GM18909 (cell line): Measurements from ENCODE around the gene TNPO3.
"Not testable (repeated sequence)": the region's sequence is repeated elsewhere in the genome, so short reads cannot be mapped to it uniquely, and the experiment has no call there.

ENCODE experiments used
- ATAC-seq: cut with Tn5 transposase; IDR thresholded peaks from one replicate; pipeline ENCODE4 v1.9.1; 2021; ENCODE audit warnings: mild to moderate bottlenecking; ENCODE audit not compliant: unreplicated experiment, poor library complexity

The TNPO3 gene

GRCh38 chr7:128968624-128969023 is 86.3 kb downstream of the TNPO3 start:
- ATAC-seq, result no peak

DNA sequence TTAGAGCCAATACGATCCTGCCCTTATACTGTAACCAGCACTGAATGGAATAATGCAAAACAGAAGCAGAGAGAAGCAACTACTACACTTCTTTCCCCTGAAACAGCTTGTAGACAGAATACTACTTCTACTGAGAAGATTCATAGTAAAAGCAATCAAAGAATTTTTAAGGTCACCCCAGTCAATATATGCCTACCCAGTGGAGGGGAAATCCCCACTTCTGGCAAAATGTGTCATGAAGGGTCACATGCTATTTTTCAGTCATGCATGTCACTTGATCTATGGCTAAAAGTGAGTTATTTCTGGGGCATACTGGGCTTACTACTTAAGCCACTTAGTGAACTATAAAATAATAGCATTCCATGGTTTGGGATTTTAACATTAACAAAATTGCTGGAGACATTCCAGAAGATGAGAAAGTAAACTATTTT is 91.6 kb downstream of the TNPO3 start:
- ATAC-seq, result peak; percentile 76

- peak; percentile 25 for ATAC-seq
Observed at GRCh38 chr7:128962899-128963298, 92.0 kb downstream of the TNPO3 start.

DNA sequence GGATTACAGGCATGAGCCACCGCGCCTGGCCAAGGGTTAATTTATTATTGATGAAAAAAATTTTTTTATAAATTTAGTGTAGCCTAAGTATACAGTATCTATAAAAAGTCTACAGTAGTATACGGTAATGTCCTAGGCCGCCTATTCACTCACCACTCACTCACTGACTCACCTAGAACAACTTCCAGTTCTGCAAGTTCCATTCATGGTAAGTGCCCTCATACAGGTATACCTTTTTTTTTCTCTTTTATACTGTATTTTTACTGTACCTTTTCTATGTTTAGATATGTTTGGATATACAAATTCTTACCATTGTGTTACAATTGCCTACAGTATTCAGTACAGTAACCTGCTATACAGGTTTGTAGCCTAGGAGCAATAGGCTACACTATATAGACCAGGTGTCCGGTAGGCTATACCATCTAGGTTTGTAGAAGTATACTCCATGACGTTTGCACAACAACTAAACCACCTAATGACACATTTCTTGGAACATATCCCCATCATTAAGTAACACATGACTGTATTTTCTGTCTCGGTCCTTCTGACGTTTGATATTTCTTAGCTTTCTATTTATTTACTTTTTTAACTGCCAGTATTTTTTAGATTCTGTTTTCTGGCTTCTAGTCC is 93.8 kb downstream of the TNPO3 start:
- ATAC-seq, result no peak

DNA sequence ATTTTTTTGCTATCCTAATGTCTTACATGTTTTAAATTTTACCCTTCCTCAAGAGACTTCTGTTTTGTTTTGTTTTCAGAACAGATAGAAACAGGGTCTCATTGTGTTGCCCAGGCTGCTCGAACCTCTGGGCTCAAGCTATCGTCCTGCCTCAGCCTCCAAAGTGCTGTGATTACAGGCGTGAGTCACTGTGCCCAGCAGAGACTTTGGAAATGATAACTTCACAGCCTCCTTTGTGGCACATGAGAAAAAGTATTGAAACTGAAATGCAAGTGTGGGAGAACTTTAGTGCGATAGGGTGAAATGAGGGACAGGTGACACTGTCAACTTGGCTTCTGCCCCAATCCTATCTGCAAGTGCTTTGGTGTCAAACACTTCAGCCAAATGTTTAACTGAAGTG is 95.6 kb downstream of the TNPO3 start:
- no peak for ATAC-seq

DNA sequence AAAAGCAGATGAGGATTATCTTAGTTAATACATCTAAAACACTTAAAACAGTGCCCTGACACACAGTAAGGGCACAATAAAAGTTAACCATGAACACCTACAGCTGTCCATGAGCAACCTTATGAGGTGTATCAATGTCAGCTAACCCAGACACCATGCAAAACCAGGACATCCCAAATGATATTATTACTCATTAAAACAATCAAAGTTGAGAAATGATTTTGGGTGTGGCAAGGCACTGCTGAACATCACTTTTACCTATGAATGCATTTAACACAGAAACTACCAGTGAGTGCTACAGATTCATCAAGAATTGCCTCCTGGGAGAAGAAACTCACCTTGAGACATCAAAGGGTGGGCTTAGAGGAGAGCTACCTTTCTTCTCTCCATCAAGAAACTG is 98.9 kb downstream of the TNPO3 start:
- ATAC-seq, result no peak

DNA sequence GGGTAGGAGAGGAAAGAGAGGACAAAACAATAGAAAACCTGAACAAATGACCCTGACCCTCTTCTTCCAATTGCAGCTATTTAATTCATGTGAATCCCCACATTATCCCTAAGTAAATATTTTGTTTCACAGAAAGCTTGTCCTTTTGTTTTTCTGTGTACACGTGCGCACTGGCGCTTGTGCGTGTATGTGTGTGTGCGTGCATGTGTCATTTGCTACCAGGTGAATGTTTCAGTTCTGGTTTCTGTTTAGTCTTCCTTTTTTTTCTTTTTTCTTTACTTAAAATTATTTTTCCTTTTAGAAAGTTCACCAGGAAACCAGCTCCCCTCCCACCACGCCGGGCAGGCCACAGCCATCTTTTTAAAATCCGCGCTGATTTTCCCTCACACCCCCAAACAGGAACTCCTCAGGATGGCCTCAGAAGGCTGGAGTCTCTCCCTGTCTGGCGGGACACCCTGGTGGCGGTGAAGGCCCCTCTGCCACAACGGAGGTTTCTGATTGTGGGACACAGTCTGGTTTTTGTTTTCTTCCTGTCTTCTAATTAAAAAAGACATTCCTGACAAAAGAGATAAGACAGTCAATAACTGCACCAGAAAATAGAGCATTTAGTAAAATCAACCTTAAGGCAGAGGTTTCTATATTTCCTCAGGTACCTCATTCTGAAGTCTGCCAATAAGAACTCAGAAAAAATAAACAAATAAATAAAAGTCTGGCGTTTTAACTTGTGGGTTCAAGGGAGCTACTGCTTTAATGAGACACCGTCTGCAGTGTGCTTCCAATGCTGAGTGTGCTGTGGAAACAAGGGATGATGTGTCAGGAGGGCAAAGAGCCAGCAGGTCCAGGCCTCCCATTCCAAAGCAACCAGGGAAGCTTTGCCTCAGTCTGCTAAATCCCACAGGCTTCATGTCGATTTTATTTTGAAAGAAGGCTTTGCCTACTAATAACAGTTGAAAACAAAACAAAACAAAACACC is 99.8 kb downstream of the TNPO3 start:
- peak; percentile 65 for ATAC-seq

DNA sequence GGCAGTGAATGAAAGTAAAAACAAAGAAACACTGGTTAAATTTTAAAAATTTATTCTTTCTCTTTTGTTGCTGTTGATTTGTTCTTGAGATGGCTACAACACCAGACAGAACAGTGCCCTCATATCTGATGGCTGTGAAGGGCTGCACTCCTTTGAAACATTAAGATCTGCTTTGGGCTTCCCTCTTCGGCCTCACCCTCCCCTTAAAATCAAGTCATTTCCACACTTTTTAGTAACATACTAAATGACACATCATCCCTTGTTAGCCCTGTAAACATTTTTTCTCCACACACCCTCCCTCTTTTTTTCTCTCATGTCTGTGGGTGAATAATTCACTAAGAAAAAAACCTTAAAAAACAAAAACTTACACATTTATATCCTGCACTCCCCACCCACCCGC is 100.8 kb downstream of the TNPO3 start:
- ATAC-seq, result peak; percentile 17

- ATAC-seq, result no peak
Observed at GRCh38 chr7:128951296-128951695, 103.6 kb downstream of the TNPO3 start.

DNA sequence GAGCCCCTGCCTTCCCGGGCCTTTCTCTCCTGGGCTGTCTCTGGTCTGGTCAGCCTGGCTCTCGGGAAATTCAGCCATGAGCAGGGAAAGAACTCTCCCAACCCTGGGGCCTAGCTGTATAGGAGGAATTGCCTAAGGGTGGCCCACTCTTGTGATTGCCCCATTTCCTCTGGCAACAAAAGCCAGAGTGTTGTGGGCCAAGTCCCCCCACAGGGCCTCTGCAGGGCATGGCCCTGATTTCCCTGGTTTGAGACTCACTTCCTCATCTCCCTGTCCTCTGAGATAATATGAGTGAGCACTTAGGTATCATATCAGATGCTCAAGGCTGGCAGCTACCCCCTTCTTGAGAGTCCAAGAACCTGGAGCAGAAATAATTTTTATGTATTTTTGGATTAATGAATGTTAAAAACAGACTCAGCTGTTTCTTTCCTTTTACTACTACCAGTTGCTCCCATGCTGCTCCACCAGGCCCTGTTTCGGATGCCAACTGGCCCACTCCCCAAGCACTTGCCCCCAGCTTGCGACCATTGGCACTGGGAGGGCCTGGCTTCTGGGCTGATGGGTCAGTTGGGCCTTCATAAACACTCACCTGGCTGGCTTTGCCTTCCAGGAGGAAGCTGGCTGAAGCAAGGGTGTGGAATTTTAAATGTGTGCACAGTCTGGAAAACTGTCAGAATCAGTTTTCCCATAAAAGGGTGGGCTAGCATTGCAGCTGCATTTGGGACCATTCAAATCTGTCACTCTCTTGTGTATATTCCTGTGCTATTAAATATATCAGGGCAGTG is 105.7 kb downstream of the TNPO3 start:
- ATAC-seq, result no peak

GRCh38 chr7:128948312-128948973 is 106.5 kb downstream of the TNPO3 start:
- no peak for ATAC-seq

DNA sequence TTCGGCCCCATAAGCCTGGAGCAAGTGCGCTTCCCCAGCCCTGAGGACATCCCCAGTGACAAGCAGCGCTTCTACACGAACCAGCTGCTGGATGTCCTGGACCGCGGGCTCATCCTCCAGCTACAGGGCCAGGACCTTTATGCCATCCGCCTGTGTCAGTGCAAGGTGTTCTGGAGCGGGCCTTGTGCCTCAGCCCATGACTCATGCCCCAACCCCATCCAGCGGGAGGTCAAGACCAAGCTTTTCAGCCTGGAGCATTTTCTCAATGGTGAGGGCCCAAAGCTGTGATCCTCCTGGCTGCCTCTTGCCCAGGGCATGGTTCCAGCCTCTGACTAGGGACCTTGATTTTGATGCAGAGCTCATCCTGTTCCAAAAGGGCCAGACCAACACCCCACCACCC is 107.1 kb downstream of the TNPO3 start:
- ATAC-seq, result no peak

GRCh38 chr7:128946936-128947830 is 107.7 kb downstream of the TNPO3 start:
- no peak for ATAC-seq

- ATAC-seq, result no peak
Observed at GRCh38 chr7:128945668-128946366, 109.1 kb downstream of the TNPO3 start.

DNA sequence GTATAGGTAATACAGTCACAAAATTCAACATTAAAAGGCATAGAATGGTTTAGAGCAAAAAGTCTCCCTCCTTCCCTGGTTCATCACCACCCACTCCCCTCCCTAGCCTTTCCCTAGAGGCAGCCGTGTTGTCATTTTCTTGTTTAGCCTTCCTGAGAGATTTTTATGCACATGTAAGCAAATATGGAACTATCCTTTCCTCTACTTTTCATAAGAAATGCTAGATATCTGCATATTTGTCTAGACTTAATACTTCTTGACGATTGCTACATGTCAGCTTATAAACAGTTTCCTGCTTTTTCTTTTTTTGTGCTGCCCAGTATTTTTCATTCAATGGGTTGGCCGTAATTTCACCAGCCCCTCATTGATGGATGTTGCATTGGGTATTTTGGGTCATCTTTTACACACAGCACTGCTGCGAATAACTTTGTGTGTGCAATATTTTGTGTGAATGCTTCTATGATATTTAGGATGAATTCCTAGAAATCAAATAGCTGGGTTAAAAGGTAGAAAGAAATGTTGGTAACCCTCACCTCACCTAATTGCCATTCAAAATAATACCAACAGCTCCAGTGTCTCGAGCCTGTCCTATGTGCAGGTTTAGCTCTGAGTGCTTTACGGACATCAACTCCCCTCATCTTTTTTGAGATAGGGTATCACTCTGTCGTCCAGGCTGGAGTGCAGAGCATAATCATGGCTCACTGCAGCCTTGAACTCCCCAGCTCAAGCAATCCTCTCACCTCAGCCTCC is 110.2 kb downstream of the TNPO3 start:
- ATAC-seq, result no peak

- not testable (repeated sequence) for ATAC-seq
Observed at GRCh38 chr7:128943251-128943650, 111.7 kb downstream of the TNPO3 start.

- ATAC-seq, result no peak
Observed at GRCh38 chr7:128941946-128942526, 112.9 kb downstream of the TNPO3 start.
